HCT116 (cell line): ENCODE measurements around the gene SENP1. TPM values are rescaled to one million over a fixed set of nuclear protein-coding genes. Genes with fewer than 3 reads are reported as not detected.
A peak's percentile ranks its signal among the peaks of the same experiment; 100 is the strongest.

Experiments
- ATAC-seq: fragments of 200-7000 bp; cut with Tn5 transposase; 2 replicates; pipeline ENCODE4 v1.9.1; 2020; ENCODE audit warnings: mild to moderate bottlenecking, moderate library complexity
- BruUV-seq: library from RNA; stranded (reverse); fragments of 400-500 nt; replicated peaks from 2 replicates; lab custom pipeline; 2021; lab: Mats Ljungman, UMichigan
- CTCF ChIA-PET: fragments of 300-600 bp; sonication (Branson Sonifier 250); formaldehyde crosslinking; loops from one replicate; lab custom pipeline; 2021; ENCODE audit warnings: antibody characterized with exemption; lab: Charles Lee
- POLR2A ChIA-PET: fragments of 300-600, 350-600 bp; sonication (Branson Sonifier 250); formaldehyde crosslinking; loops from one replicate; lab custom pipeline; 2021; ENCODE audit warnings: antibody characterized with exemption; lab: Charles Lee
- RAD21 ChIA-PET, 2 experiments: fragments of 300-600 bp; sonication (Branson Sonifier 250); formaldehyde crosslinking; loops; one replicate each; lab custom pipeline; 2023; ENCODE audit warnings: low total read pairs in 2 of 2; ENCODE audit not compliant: uncharacterized antibody in 2 of 2, unreplicated experiment in 2 of 2, low non-redundant PET in 1 of 2; lab: Charles Lee
- DNase-seq: peaks from one replicate; pipeline ENCODE4 v3.0.0-alpha.2; 2010; ENCODE audit warnings: low read depth, low spot score
- H2AFZ ChIP-seq: fragments of 200-600 bp; shearing (Covaris generic), sonication (generic); 2 replicates; pipeline ENCODE4 v1.6.1; 2017; ENCODE audit warnings: low read depth, mixed run types, mixed read lengths, antibody characterized with exemption, low read length; ENCODE audit not compliant: poor library complexity, severe bottlenecking
- H3K27ac ChIP-seq: 2 replicates; pipeline ENCODE4 v1.5.1; 2012; ENCODE audit warnings: low read depth, low read length
- H3K27me3 ChIP-seq: fragments of 200-600 bp; sonication (generic); 2 replicates; pipeline ENCODE4 v1.6.1; 2016; ENCODE audit warnings: mixed run types, low read length, mixed read lengths; ENCODE audit not compliant: insufficient read depth
- H3K36me3 ChIP-seq, 2 experiments: fragments of 200-500 bp in 1 of 2; fragments of 200-600 bp in 1 of 2; sonication (Bioruptor generic) in 1 of 2; sonication (generic) in 1 of 2; 2 replicates each; pipeline versions ENCODE4 v1.5.1 to v1.6.1; 2014 to 2016; ENCODE audit warnings: low read length in 2 of 2, inconsistent platforms in 1 of 2, mixed read lengths in 1 of 2, mixed run types in 1 of 2; ENCODE audit not compliant: insufficient read depth in 2 of 2, control insufficient read depth in 1 of 2
- H3K4me1 ChIP-seq, 2 experiments: fragments of 200-600 bp in 1 of 2; sonication (generic) in 1 of 2; 2 replicates each; pipeline versions ENCODE4 v1.5.1 to v1.6.1; 2012 to 2017; ENCODE audit warnings: low read length in 2 of 2, inconsistent platforms in 1 of 2, mild to moderate bottlenecking in 1 of 2, mixed read lengths in 1 of 2, mixed run types in 1 of 2, moderate library complexity in 1 of 2; ENCODE audit not compliant: insufficient read depth in 2 of 2, control insufficient read depth in 1 of 2
- H3K4me2 ChIP-seq: fragments of 200-600 bp; sonication (generic); 2 replicates; pipeline ENCODE4 v1.6.1; 2017; ENCODE audit warnings: mixed run types, low read length, mixed read lengths
- H3K4me3 ChIP-seq, 2 experiments: fragments of 200-600 bp in 1 of 2; sonication (generic) in 1 of 2; replicated peaks in 1 of 2; 2 replicates each; pipeline ENCODE4 v1.5.1; 2011 to 2016; ENCODE audit warnings: low read length in 2 of 2, control low read depth in 1 of 2, low read depth in 1 of 2, mild to moderate bottlenecking in 1 of 2, mixed read lengths in 1 of 2, mixed run types in 1 of 2
- H3K79me2 ChIP-seq: fragments of 200-600 bp; sonication (generic); 2 replicates; pipeline ENCODE4 v1.6.1; 2017; ENCODE audit warnings: mild to moderate bottlenecking, mixed run types, low read length, moderate library complexity, mixed read lengths; ENCODE audit not compliant: insufficient read depth
- H3K9ac ChIP-seq: fragments of 200-600 bp; sonication (generic); 2 replicates; pipeline ENCODE4 v1.6.1; 2016; ENCODE audit warnings: low read length, mixed read lengths
- H3K9me2 ChIP-seq: fragments of 200-600 bp; sonication (generic), shearing (Covaris generic); 2 replicates; pipeline ENCODE4 v1.6.1; 2017; ENCODE audit warnings: mixed run types, mild to moderate bottlenecking, moderate library complexity; ENCODE audit not compliant: insufficient read depth
- H3K9me3 ChIP-seq, 2 experiments: fragments of 200-500 bp in 1 of 2; fragments of 200-600 bp in 1 of 2; sonication (Bioruptor generic) in 1 of 2; sonication (generic) in 1 of 2; 2 replicates each; pipeline ENCODE4 v1.6.1; 2014 to 2017; ENCODE audit warnings: low read length in 2 of 2, mixed read lengths in 2 of 2, inconsistent platforms in 1 of 2, low read depth in 1 of 2, mild to moderate bottlenecking in 1 of 2, mixed run types in 1 of 2, moderate library complexity in 1 of 2; ENCODE audit not compliant: control insufficient read depth in 1 of 2, insufficient read depth in 1 of 2
- H4K20me1 ChIP-seq: fragments of 200-600 bp; sonication (generic), shearing (Covaris generic); 2 replicates; pipeline ENCODE4 v1.6.1; 2017; ENCODE audit warnings: mixed run types, mild to moderate bottlenecking, moderate library complexity; ENCODE audit not compliant: insufficient read depth
- CBX3 ChIP-seq: IDR thresholded peaks from 2 replicates; pipeline ENCODE4 v1.6.1; 2012; ENCODE audit warnings: low read depth
- CEBPB ChIP-seq: IDR thresholded peaks from 2 replicates; pipeline ENCODE4 v1.6.1; 2012; ENCODE audit warnings: low read depth
- EGR1 ChIP-seq: IDR thresholded peaks from 2 replicates; pipeline ENCODE4 v1.6.1; 2012; ENCODE audit warnings: low read depth
- EZH2 ChIP-seq: fragments of 200-600 bp; sonication (generic); IDR thresholded peaks from 2 replicates; pipeline ENCODE4 v1.6.1; 2017; ENCODE audit warnings: antibody characterized with exemption, mixed run types
- EZH2phosphoT487 ChIP-seq: fragments of 200-600 bp; IDR thresholded peaks from 2 replicates; pipeline ENCODE4 v1.6.1; 2018; ENCODE audit warnings: antibody characterized with exemption, borderline replicate concordance
- FOSL1 ChIP-seq: IDR thresholded peaks from 2 replicates; pipeline ENCODE4 v1.6.1; 2012; ENCODE audit warnings: low read depth
- JUND ChIP-seq: IDR thresholded peaks from 2 replicates; pipeline ENCODE4 v1.6.1; 2012
- POLR2A ChIP-seq: IDR thresholded peaks from 2 replicates; pipeline ENCODE4 v1.7.0; 2011; ENCODE audit warnings: borderline replicate concordance; ENCODE audit not compliant: insufficient read depth, insufficient read length; ENCODE audit errors: extremely low read depth
- POLR2AphosphoS5 ChIP-seq: IDR thresholded peaks from 2 replicates; pipeline ENCODE4 v1.6.1; 2011; ENCODE audit warnings: mild to moderate bottlenecking, low read depth, low read length, moderate library complexity
- RAD21 ChIP-seq: IDR thresholded peaks from 2 replicates; pipeline ENCODE4 v1.6.1; 2012; ENCODE audit warnings: low read depth, mild to moderate bottlenecking
- REST ChIP-seq: IDR thresholded peaks from 2 replicates; pipeline ENCODE4 v1.6.1; 2012; ENCODE audit warnings: low read depth
- SP1 ChIP-seq: IDR thresholded peaks from 2 replicates; pipeline ENCODE4 v1.6.1; 2012; ENCODE audit warnings: low read depth
- SRF ChIP-seq: IDR thresholded peaks from 2 replicates; pipeline ENCODE4 v1.6.1; 2012; ENCODE audit warnings: low read depth
- TCF7L2 ChIP-seq: IDR thresholded peaks from 2 replicates; pipeline ENCODE4 v1.7.0; 2011; ENCODE audit warnings: borderline replicate concordance, inconsistent platforms; ENCODE audit not compliant: insufficient read depth, insufficient read length; ENCODE audit errors: extremely low read depth
- YY1 ChIP-seq: IDR thresholded peaks from 2 replicates; pipeline ENCODE4 v1.6.1; 2011; ENCODE audit warnings: low read length, low read depth, moderate library complexity, mild to moderate bottlenecking; ENCODE audit not compliant: insufficient replicate concordance; ENCODE audit errors: extremely low read depth
- ZFX ChIP-seq: fragments of 450-650 bp; IDR thresholded peaks from 2 replicates; pipeline ENCODE4 v1.6.1; 2017
- ZNF274 ChIP-seq: fragments of 200-500 bp; sonication (Bioruptor generic); IDR thresholded peaks from 2 replicates; pipeline ENCODE4 v1.6.1; 2014; ENCODE audit warnings: mild to moderate bottlenecking, low read depth, low read length, inconsistent platforms
- intact Hi-C: fragments of 100-400 bp; cut with micrococcal nuclease; formaldehyde crosslinking; loops from 2 replicates; pipeline ENCODE4 v1.10.0; 2022
- total RNA-seq: library from RNA; stranded (reverse); gene quantifications from one replicate; pipeline ENCODE4 v1.2.1, GENCODE V29; 2021; ENCODE audit not compliant: unreplicated experiment
- TF ChIP-seq, protein P1 (sequence below): IDR thresholded peaks from 2 replicates; pipeline ENCODE4 v1.6.1; 2012
- TF ChIP-seq, protein P2 (sequence below): IDR thresholded peaks from 2 replicates; pipeline ENCODE4 v1.6.1; 2011; ENCODE audit warnings: mild to moderate bottlenecking, low read length, moderate library complexity; ENCODE audit not compliant: insufficient replicate concordance; ENCODE audit errors: extremely low read depth
- TF ChIP-seq, protein P3 (sequence below): IDR thresholded peaks from 2 replicates; pipeline ENCODE4 v1.6.1; 2012

Gene SENP1
- total RNA-seq, 1 experiment from 2014 or later = 17.7 TPM

DNA sequence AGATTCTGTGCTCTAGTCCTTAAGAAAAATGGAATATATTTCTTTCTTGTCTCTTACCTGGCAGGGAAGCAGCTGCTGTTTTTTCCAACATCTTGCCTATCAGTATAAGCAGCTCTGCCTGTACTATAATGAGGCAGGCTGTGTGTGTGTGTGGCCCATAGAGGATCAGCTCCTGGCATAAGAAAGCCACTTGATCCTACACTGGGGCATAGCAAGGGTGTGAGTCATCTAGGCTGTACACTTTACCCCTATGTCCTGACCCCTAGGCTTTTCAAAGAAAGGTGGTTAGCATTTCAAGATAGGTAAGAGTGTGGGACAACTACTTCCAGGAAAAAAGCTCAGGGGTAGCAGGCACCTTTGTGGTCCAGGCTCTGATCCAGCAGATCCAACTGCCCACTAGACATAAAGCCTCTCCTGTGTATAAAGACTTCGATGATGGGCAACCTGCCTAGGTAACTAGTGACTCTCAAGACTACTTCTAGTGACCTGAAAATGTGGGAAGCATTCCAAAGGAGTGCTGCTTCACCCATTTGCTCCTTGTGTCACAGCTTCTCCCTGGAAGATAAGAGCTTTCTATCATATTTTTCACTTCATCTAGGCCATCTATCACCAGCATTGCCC, 4.9 kb upstream of the SENP1 start:
- Histone ChIP-seq H3K79me2 (peaks cover under 1% of the 10 kb centered on the region; the same call in 1 of the 2 replicates), H3K36me3 (no peaks in the 10 kb centered on the region), H2AFZ (no peak overlapping the region), H3K9ac (no peak overlapping the region), H3K4me2 (0 out of 2 replicates have a peak overlapping the region, but pooled peaks have one; percentile 5), H3K4me1 (peaks cover 9 to 16% of the 10 kb centered on the region in 2 experiments), H3K27me3 (no peaks in the 10 kb centered on the region), H3K9me2 (no peaks in the 10 kb centered on the region), H4K20me1 (no peaks in the 10 kb centered on the region), H3K9me3 (no peaks in the 10 kb centered on the region), H3K4me3 (no peak overlapping the region), H3K27ac (no peak overlapping the region)
- RAD21 ChIA-PET = no interaction called here
- intact Hi-C loops = no loop called here
- no peak for DNase-seq
- CTCF ChIA-PET = no interaction called here
- POLR2A ChIA-PET = interaction anchor here (0.7 kb wide), 1 partner anchor 8 kb away, joined by 3 read pairs; the partner anchor contains the start of gene PFKM
- TF ChIP-seq TCF7L2 = no peak
- no peak for TF ChIP-seq ZFX
- TF ChIP-seq, protein P1, sequence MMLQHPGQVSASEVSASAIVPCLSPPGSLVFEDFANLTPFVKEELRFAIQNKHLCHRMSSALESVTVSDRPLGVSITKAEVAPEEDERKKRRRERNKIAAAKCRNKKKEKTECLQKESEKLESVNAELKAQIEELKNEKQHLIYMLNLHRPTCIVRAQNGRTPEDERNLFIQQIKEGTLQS = no peak
- TF ChIP-seq SRF = no peak
- TF ChIP-seq EZH2 = no peak
- no peak for TF ChIP-seq CBX3
- no peak for TF ChIP-seq YY1
- TF ChIP-seq CEBPB = no peak
- no peak for TF ChIP-seq EZH2phosphoT487
- TF ChIP-seq EGR1 = no peak
- TF ChIP-seq FOSL1 = no peak
- TF ChIP-seq ZNF274 = no peak
- TF ChIP-seq, protein P2, sequence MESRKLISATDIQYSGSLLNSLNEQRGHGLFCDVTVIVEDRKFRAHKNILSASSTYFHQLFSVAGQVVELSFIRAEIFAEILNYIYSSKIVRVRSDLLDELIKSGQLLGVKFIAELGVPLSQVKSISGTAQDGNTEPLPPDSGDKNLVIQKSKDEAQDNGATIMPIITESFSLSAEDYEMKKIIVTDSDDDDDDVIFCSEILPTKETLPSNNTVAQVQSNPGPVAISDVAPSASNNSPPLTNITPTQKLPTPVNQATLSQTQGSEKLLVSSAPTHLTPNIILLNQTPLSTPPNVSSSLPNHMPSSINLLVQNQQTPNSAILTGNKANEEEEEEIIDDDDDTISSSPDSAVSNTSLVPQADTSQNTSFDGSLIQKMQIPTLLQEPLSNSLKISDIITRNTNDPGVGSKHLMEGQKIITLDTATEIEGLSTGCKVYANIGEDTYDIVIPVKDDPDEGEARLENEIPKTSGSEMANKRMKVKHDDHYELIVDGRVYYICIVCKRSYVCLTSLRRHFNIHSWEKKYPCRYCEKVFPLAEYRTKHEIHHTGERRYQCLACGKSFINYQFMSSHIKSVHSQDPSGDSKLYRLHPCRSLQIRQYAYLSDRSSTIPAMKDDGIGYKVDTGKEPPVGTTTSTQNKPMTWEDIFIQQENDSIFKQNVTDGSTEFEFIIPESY = no peak
- no peak for TF ChIP-seq POLR2A
- no peak for TF ChIP-seq JUND
- TF ChIP-seq POLR2AphosphoS5 = no peak
- TF ChIP-seq RAD21 = no peak
- TF ChIP-seq REST = no peak
- TF ChIP-seq SP1 = no peak
- TF ChIP-seq, protein P3, sequence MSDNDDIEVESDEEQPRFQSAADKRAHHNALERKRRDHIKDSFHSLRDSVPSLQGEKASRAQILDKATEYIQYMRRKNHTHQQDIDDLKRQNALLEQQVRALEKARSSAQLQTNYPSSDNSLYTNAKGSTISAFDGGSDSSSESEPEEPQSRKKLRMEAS = no peak
- ATAC-seq = no peak
- no TSS peak for BruUV-seq
